Measurements from ENCODE around the gene ATE1. TPM values are rescaled to one million over a fixed set of nuclear protein-coding genes. Genes with fewer than 3 reads are reported as not detected.

Gene ATE1
- total RNA-seq, 3 donors from 2014 or later (not counting 1 experiment from before 2014, with no cell fraction given): 30.4 to 40.6 (median 30.5) TPM

DNA sequence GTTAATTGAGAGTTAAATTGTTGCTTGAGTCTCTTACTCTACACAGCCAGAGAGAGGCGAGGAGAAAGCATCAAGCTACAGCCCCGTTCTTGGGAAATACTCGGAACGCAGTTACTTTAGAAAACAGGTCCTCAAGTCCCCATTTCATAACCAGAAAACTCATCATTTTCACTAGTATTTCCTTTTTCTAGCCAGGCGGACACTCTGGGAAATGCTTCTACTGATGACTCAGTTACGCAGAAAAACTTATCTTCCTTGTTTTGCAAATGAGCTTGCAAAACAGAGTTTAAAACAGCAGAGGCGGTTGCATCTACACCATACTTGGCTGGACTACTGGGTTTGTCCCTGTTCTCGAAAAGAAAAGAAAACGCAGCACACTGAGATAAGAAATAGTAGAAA, 218.2 kb downstream of the ATE1 start:
- Histone ChIP-seq H3K9me3 (ENCODE audit: control insufficient read depth, insufficient read depth, low read length) (no peaks in the 10 kb centered on the region), H3K4me3 (ENCODE audit: low read length) (no peak overlapping the region), H3K27me3 (ENCODE audit: control insufficient read depth, insufficient read depth, low read length) (no peaks in the 10 kb centered on the region), H3K4me1 (ENCODE audit: control insufficient read depth, insufficient read depth, low read length) (no peaks in the 10 kb centered on the region), H3K27ac (ENCODE audit: low read length) (no peak overlapping the region), H3K36me3 (ENCODE audit: control insufficient read depth, insufficient read depth, low read length) (no peaks in the 10 kb centered on the region)
- DNase-seq: no peak
- H3K27me3 Mint-ChIP-seq (ENCODE audit: low read depth in 2 of 2): peaks cover 15 to 36% of the 10 kb centered on the region in 2 donors
- H3K9me3 Mint-ChIP-seq: no peaks in the 10 kb centered on the region
- H3K4me1 Mint-ChIP-seq: no peaks in the 10 kb centered on the region
- WGBS (ENCODE audit: insufficient coverage): 68% methylated on average over 9 of the region's 9 CpGs
- ATAC-seq: no peak
- TF ChIP-seq, protein P1, sequence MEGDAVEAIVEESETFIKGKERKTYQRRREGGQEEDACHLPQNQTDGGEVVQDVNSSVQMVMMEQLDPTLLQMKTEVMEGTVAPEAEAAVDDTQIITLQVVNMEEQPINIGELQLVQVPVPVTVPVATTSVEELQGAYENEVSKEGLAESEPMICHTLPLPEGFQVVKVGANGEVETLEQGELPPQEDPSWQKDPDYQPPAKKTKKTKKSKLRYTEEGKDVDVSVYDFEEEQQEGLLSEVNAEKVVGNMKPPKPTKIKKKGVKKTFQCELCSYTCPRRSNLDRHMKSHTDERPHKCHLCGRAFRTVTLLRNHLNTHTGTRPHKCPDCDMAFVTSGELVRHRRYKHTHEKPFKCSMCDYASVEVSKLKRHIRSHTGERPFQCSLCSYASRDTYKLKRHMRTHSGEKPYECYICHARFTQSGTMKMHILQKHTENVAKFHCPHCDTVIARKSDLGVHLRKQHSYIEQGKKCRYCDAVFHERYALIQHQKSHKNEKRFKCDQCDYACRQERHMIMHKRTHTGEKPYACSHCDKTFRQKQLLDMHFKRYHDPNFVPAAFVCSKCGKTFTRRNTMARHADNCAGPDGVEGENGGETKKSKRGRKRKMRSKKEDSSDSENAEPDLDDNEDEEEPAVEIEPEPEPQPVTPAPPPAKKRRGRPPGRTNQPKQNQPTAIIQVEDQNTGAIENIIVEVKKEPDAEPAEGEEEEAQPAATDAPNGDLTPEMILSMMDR (IDR thresholded peaks at IDR 0.05): no peak
- no peak overlapping the region for H3K27ac Mint-ChIP-seq
- H3K36me3 Mint-ChIP-seq: no peaks in the 10 kb centered on the region
- intact Hi-C loops (cut with micrococcal nuclease): no loop called here
- H3K4me3 Mint-ChIP-seq: no peak overlapping the region

DNA sequence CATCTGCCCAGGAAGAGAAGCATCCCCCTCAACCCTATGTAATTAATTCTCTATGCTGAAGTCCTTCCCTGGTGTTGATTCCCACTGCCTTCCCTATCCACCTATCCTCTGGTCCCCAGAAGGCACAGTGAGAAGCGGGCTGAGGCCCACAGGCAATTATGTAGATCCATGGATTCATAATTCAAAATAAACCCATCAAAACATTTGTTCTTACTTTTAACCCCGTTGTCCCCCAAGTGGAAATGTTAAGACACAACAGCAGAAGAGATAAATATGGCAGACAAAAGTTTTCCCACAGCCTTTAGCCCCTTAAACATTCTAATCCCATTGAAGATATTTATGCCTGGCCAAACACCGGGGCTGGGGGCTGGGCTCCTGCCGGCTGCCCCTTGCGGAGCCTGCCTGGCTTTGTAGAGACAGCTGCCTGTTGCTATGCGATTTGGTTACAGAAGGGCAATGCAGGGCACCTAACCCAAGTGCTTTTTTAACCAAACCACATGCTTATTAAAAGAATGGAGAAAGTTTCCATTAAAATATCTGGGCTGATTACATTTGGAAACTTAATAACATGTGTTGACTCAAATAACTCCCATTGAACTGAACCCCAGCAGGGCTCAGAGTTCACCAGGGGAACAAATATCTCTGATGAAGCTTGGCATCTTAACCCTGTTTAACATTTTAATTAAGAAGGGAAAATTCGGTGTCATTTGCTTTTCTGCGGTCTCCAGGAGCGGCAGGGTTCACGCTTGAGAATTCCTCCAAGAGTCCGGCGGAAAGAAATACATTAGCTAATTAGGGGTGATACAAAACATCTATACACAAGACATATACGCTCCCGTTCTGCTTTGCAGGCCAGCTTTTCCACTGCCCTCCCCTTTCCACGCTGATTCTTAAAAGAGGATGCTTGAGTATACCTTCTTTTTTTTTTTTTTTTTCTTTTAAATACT, 218.8 kb downstream of the ATE1 start:
- intact Hi-C loops (cut with micrococcal nuclease): no loop called here
- Histone ChIP-seq H3K36me3 (ENCODE audit: control insufficient read depth, insufficient read depth, low read length) (no peaks in the 10 kb centered on the region), H3K4me1 (ENCODE audit: control insufficient read depth, insufficient read depth, low read length) (no peaks in the 10 kb centered on the region), H3K9me3 (ENCODE audit: control insufficient read depth, insufficient read depth, low read length) (no peaks in the 10 kb centered on the region), H3K4me3 (ENCODE audit: low read length) (no peak overlapping the region), H3K27me3 (ENCODE audit: control insufficient read depth, insufficient read depth, low read length) (no peaks in the 10 kb centered on the region), H3K27ac (ENCODE audit: low read length) (no peak overlapping the region)
- ATAC-seq: no peak
- Mint-ChIP-seq H3K27me3 (ENCODE audit: low read depth in 2 of 2) (peaks cover 15 to 36% of the 10 kb centered on the region in 2 donors), H3K27ac (no peak overlapping the region), H3K9me3 (no peaks in the 10 kb centered on the region), H3K36me3 (no peaks in the 10 kb centered on the region), H3K4me1 (no peaks in the 10 kb centered on the region), H3K4me3 (no peak overlapping the region)
- DNase-seq: no peak
- TF ChIP-seq, protein P1 (IDR thresholded peaks at IDR 0.05): no peak
- 73% methylated on average over 14 of the region's 15 CpGs for WGBS (ENCODE audit: insufficient coverage)

DNA sequence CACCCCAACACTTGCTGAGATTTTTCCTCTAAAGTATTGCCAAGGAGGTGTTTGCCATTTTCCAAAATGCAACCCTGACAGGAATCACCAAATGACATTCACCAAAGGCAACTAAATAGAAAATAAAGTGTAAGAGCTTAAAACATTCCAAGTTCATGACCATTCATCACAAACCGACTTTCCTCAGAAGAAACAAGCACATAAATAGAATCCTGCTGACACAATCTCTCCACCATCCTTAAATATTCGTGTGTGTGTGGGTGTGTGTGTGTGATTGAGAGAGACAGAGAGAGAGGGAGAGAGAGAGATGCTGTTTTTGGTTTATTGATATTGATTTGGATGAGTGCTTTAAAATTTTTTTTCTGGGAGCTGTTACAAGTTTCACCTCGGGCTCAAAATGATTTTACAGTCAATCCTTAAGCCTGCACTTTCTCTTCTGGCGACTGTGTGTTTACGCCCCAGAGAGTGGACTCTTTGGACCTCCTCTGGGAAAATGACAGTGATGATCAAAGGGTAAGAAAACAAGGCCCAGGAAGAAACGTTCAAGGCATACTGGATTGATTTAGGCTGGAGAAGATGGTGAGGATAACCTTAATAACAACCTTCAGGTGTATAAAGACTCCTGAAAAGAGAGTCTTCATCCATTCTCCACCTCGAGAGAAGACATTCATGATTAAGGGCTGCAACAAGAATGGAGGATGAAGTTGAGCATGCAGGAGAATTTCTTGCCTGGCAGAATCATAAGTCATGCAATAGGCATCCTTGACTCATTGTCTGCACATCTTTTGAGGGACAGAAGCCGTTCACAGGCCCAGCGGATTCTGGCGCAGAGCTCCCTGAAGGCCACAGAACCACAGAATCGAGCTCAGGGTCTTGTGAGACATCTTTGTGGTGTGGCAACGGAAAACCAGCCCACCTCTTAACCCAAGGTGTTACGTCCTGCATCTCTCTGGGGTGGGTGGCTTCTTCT, 225.2 kb downstream of the ATE1 start:
- Histone ChIP-seq H3K4me1 (ENCODE audit: control insufficient read depth, insufficient read depth, low read length) (no peaks in the 10 kb centered on the region), H3K27me3 (ENCODE audit: control insufficient read depth, insufficient read depth, low read length) (no peaks in the 10 kb centered on the region), H3K36me3 (ENCODE audit: control insufficient read depth, insufficient read depth, low read length) (no peaks in the 10 kb centered on the region), H3K27ac (ENCODE audit: low read length) (no peak overlapping the region), H3K9me3 (ENCODE audit: control insufficient read depth, insufficient read depth, low read length) (no peaks in the 10 kb centered on the region), H3K4me3 (ENCODE audit: low read length) (no peak overlapping the region)
- DNase-seq (no peak), ATAC-seq (no peak)
- TF ChIP-seq, protein P1 (IDR thresholded peaks at IDR 0.05): no peak
- Mint-ChIP-seq H3K4me1 (no peaks in the 10 kb centered on the region), H3K36me3 (no peaks in the 10 kb centered on the region), H3K27ac (no peak overlapping the region), H3K27me3 (ENCODE audit: low read depth in 2 of 2) (peaks cover under 1 to 4% of the 10 kb centered on the region in 2 donors), H3K4me3 (no peak overlapping the region), H3K9me3 (peaks cover 0 to 2% of the 10 kb centered on the region in 2 donors)
- intact Hi-C loops (cut with micrococcal nuclease): no loop called here
- 75% methylated on average over 10 of the region's 13 CpGs for WGBS (ENCODE audit: insufficient coverage)
